OCI-LY1 (cell line): Measurements from ENCODE around the gene AGAP3.

ENCODE experiments used
- CTCF ChIP-seq: fragments of 200-600 bp; sonication (generic), shearing (Covaris generic); IDR thresholded peaks from 2 replicates; pipeline ENCODE4 v1.5.1; 2017; ENCODE audit warnings: mild to moderate bottlenecking, antibody characterized with exemption, low read length, moderate library complexity, mixed read lengths
- EZH2 ChIP-seq: fragments of 200-600 bp; sonication (generic), shearing (Covaris generic); IDR thresholded peaks from 2 replicates; pipeline ENCODE4 v1.8.0; 2017; ENCODE audit warnings: borderline replicate concordance, mixed run types, mild to moderate bottlenecking, antibody characterized with exemption, low read length, moderate library complexity, mixed read lengths

GRCh38 chr7:151152643-151153513 is 66.6 kb downstream of the AGAP3 start:
- TF ChIP-seq CTCF (no peak), EZH2 (no peak)
